HG03139 (cell line): ENCODE results near the gene BCAS3.
A peak's percentile ranks its signal among the peaks of the same experiment; 100 is the strongest.

Experiments used
- ATAC-seq: cut with Tn5 transposase; IDR thresholded peaks from one replicate; pipeline ENCODE4 v1.9.1; 2021; ENCODE audit not compliant: unreplicated experiment

BCAS3 gene

DNA sequence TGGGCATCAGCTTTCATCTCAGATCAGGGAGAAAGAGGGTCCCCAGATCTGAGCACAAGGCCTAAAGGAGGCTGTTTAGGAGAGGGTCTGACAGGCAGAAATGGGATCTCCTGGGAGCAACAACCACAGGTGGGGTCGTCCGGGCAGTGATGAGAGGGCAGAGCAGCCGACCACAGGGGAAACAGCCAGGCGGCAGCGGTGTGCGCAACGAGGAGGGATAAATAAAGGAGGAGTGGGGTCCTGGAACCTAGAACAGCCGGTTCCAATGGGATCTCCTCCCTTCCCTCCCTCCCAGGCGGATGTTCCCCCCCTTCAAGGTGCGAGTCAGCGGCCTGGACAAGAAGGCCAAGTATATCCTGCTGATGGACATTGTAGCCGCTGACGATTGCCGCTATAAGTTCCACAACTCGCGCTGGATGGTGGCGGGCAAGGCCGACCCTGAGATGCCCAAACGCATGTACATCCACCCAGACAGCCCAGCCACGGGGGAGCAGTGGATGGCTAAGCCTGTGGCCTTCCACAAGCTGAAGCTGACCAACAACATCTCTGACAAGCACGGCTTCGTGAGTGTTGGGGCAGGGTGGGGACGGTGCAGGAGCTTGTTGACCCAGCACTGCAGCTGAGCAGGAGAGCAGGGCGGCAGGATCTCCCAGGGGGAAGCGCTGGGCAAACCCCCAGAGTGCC lies 723.9 kb downstream of the BCAS3 start:
- no peak for ATAC-seq

DNA sequence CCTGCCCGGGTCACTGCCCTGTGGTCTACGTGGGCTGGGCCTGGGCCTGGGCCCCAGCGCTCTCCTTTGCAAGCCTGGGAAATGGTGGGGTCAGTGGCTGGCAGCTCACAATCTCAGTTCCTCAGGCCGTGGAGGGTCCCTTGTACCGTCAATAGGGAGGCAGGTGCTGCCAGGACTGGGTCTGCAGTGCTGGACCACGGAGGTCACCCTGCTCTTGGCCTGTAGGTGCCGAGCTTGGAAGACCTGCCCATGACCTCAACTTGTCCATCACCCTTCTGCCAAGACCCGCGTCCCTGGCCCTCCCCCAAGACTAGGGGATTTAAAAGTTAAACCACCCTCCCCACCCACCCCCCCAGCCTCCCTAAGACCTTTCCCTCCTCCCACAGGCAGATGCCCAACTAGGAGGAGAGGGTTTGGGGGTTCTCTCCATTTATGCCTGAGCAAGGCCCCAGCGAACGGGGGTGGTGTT lies 724.5 kb downstream of the BCAS3 start:
- ATAC-seq, result no peak

DNA sequence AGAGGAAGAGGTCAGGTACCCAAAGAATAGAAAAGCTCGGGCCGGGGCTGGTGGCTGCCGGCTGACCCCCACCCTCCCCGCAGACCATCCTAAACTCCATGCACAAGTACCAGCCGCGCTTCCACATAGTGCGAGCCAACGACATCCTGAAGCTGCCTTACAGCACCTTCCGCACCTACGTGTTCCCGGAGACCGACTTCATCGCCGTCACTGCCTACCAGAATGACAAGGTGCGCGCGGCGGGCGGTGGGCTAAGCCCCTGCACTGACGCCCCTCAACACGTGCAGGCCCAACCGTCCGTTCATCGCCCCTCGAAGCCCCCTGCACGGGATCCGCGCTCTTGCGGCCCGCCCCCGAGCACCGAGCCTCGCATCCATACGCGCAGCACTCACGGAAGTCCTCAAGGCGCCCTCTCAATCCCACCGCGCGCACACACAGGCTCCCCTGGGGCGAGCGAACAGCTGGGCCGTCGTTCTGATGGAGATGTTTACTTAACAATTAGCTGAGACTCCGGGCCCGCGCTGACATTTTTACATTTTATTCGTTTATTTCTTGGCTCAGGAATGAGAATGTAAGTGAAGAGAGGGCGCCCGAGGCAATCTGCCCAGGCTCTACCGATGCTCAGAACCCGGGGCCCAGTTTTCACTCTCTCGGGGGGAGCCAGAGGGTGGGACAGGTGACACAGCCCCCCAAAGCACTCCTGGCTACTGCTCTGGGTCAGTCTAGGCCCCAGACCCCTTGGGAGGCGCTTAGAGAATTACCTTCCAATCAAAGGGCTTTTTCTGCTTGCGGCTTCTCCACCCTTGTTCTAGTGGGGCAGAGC lies 725.5 kb downstream of the BCAS3 start:
- no peak for ATAC-seq

DNA sequence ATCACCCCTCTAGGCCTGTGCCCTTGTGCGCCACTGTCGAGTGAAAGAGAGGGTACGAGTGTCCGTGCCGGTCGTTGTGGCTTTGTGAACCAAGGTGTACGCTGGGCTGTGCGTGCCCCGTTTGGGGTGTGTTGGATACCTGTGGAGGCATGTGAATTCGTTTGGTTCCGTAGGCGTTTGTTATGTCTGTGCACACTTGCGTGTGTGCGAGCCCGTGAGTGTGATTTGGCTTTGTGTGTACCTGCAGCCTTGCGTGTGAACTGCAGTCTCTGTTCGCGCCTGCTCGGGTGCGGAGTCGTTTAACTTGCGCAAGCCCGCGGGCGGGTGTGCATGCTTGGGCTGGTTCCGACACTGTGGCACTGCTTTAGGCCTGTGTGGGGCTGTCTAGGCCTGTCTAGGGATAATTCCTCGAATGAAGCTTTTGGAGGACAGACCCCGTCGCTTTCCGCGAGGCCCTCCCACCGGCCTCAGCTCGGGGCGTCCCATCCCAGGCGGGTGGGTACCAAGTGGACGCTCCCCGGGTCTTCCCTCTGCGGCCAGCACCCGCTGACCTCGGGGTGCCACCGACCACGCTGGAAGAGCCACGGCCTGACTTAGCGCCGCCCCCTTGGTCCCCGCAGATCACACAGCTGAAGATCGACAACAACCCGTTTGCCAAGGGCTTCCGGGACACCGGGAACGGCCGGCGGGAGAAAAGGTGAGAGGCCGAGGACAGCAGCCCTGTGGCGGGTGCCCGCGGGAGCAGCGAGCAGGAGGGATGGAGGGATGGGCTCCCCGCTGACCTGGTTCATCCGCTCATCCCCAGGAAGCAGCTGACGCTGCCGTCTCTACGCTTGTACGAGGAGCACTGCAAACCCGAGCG lies 726.4 kb downstream of the BCAS3 start:
- no peak for ATAC-seq

DNA sequence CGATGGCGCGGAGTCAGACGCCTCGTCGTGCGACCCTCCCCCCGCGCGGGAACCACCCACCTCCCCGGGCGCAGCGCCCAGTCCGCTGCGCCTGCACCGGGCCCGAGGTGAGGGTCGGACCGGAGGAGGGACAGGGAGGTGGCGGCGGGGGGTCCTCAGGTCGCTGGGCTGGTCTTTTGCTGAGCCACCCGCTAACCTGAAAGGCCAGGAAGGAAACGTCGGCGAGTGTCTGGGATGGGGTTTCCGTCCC lies 726.9 kb downstream of the BCAS3 start:
- ATAC-seq, result no peak

DNA sequence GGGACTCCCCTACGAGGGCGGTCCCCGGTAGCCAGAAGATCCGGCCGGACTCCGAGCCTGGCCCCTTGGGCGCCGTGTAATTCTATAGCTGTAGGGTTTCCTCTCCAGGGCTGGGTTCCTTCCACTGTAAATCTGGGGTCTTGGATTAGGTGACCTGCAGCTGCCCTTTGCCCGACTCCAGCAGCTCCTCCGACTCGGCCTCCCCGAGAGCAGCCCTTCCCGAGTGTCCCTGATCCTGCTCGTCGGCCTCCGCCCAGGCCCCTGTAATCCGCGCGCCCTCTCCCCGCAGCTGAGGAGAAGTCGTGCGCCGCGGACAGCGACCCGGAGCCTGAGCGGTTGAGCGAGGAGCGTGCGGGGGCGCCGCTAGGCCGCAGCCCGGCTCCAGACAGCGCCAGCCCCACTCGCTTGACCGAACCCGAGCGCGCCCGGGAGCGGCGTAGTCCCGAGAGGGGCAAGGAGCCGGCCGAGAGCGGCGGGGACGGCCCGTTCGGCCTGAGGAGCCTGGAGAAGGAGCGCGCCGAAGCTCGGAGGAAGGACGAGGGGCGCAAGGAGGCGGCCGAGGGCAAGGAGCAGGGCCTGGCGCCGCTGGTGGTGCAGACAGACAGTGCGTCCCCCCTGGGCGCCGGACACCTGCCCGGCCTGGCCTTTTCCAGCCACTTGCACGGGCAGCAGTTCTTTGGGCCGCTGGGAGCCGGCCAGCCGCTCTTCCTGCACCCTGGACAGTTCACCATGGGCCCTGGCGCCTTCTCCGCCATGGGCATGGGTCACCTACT lies 727.4 kb downstream of the BCAS3 start:
- ATAC-seq, result no peak

DNA sequence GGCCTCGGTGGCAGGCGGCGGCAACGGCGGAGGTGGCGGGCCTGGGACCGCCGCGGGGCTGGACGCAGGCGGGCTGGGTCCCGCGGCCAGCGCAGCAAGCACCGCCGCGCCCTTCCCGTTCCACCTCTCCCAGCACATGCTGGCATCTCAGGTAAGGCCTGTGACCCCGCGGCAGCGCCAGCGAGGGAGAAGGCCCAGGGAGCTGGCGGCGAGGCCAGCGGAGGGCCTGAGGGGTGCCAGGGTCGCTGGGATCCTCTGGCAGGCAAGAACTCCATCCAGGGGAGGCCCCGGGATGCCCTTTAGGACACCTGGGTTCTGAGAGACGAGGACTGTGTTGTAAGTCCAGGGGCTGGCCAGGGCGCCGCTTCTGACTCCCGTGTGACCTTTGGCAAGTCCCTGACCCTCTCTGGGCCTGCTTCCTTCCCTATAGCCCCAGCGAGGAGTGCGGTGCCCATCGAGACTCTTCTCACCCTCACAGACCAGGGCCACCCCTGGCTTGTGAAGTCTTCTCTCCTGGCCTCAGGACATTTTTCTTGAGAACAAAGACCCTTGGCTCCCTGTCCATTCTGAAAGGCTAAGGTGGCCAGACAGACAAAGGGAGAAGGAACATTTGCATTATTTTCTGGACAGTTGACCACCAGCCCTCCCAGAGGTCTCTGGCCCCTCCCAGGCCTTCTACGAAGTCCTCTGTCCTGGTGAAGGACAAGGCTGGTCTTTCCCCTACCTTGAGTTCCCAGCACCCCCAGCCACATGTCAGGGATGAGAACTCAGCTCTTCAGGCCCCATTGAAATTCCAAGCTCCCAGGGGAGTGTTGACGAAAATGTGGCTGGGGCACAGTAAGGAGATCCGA lies 728.3 kb downstream of the BCAS3 start:
- ATAC-seq, result no peak

DNA sequence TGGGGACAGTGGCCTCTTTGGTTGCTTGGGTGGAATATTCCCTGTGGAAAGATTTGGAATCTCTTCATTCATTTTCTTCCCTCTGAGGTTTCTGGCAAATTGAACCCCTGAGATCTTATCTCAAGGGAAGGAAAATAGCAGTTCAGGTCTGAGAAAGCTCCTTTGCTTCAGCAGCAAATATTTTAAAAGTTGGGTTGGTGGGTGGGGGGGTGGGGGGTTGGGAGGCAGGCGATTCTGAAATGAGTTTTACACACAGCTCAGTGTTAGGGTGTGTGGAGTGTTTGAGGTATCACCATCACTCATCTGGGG lies 728.8 kb downstream of the BCAS3 start:
- ATAC-seq, result no peak

DNA sequence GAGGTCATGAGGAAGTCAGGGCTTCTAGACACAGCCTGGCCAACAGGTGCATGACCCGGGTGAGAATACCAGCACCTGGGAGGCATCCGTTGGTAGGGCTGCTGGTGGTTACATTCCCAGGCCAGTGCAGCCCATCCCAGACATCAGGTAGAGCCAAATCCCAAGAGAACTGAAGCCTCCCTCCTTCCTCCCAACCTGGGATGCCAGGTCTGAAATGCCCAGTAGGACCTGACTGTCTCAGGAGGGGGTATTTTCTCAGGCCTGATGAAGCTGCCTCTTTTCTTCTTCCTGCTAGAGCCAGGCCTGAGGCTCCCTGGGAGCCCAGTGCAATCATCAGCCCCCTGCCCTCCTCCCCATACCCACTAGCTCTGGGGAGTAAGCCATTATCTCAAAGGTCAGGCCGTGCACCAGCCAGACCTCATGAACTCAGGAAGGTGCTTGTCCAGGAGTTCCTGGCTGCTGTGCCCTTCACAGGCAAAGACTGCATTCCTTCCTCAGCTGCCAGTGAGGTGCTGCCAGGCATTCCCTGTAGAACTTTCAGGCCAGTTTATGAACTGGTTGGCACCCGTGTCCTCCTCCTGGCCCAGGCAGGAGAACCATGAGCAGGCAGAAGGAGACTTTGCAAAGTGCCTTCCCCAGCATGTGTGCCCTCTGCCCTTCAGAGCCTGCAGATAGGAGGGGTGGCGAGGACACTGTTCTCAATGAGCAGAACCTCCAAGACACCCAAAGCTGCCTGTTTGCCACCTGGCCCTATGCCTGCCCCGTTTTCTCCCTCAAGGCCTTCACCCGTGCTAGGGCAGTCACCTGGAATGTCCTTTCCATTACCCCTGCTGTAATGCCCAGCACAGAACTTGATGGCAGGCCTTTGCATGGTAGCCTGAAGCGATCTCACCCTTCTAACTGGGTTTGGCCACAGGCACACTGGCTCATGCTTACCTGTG lies 729.6 kb downstream of the BCAS3 start:
- no peak for ATAC-seq

DNA sequence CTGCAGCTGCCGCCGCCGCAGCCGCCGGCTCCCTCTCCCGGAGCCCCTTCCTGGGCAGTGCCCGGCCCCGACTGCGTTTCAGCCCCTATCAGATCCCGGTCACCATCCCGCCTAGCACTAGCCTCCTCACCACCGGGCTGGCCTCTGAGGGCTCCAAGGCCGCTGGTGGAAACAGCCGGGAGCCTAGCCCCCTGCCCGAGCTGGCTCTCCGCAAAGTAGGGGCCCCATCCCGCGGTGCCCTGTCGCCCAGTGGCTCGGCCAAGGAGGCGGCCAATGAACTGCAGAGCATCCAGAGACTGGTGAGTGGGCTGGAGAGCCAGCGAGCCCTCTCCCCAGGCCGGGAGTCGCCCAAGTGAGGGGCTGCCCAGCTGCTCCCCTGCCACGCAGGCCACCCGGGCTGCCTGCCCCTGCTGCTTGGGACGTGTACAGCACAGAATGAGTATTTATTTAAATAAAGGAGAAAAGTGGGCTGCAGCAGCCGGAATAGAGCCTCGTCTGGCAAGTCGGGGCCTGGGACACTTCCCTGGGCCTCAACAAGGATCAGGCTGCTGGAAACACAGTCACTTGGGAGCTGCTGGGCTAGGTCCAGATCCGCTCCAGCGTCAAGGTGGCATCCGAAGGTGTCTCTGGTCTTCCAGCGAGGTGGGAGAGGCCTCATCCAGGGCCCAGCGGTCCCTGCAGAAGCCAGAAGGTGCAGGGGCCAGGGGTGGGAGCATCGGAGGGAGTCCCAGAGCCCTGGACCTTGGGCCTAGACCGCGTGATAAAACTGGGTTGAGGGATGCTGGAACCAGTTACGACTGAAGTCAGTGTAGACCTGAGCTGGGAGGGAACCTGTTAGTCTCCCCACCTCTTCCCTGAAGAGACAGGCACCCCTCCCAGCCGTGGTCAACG lies 730.7 kb downstream of the BCAS3 start:
- ATAC-seq, result no peak

DNA sequence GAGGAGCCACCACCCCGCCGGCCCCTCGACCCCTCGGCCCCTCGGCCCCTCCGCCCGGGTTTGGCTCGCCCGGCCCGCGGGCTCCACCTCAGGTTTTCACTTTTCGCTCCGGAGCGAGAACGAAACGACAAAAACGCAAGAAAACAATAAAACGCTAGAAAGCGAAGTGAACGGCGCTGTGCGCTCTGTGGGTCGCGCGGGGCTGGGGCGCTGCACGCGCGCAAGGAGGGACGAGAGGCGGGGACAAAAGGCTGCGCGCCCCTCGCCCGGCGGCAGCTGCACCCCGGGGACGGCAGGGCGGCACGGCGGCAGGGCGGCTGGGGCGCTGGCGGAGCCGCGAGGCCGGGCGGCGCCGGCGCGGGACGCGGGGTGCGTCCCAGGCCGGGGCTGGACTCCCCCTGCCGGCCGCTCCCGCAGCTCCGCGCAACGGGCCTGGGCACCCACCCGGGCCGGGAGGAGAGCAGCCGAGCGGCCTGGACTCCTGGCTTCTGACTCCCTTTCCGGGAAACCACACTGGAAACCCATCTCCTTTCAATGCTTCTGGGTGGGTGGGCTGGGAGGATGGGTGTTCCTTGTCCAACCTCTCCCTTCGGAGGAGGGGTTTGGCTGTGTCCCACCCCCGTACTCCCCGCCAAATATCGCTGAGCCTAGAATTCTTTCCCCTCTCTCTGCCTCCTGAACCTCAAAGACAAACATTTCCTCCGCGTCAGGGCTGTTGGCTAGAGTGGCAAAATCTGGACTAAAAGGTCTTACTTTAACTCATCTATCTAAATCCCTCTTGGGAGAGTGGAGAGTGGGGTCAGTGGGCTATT lies 731.9 kb downstream of the BCAS3 start:
- no peak for ATAC-seq

DNA sequence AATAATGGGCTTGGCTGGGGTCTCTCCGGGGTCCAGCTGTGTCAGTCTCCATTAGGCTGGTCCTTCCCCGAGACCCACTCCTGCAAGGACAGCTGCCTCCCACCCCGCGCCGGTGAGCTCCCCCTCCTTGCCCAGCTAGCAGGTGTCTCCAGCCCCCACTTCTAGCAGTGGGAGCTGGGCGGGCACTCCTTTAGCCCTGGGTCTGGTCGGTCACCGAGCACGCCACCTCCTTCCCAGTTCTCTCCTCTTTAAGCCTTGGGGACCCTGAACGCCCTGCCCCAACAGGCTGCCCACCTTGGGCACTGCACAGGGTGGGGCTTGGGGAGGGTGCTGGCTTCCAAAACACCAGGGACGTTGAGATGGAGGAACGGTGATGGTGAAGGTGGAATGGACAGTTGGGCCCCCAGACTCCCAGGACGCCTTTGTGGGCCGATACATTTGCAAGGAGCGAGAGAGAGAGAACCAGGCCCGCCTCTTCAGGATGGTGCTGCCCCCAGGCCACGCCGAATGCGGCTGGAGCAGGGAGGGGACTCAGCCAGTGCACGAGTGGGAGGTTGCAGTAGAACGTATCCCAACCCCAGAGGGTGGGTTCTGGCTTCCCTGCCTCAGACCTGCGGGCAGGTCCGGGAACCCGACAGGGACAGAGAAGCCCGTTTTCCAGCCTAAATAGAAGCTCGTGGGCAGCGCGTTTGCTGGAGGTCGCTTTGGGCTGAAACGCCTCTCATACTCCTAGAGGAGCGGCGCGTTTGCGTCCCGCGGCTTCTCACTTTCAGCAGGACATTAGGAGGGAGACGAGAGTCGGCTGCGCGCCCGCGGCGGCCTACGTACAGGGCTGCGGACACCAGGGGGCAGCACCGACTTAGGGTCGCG lies 732.7 kb downstream of the BCAS3 start:
- no peak for ATAC-seq

DNA sequence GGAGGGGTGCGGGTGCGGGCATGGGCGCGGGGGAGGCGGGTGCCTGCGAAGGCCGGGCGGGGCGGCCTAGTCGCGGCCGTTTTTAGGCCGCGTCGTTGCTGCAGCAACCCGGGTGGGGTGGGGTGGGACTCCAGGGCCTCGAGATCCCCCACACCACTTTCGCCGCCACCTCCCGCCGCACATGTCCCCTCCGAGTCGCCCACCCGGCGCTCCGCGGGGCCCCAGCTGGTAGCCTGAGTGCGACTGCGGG lies 733.3 kb downstream of the BCAS3 start:
- ATAC-seq, result no peak

DNA sequence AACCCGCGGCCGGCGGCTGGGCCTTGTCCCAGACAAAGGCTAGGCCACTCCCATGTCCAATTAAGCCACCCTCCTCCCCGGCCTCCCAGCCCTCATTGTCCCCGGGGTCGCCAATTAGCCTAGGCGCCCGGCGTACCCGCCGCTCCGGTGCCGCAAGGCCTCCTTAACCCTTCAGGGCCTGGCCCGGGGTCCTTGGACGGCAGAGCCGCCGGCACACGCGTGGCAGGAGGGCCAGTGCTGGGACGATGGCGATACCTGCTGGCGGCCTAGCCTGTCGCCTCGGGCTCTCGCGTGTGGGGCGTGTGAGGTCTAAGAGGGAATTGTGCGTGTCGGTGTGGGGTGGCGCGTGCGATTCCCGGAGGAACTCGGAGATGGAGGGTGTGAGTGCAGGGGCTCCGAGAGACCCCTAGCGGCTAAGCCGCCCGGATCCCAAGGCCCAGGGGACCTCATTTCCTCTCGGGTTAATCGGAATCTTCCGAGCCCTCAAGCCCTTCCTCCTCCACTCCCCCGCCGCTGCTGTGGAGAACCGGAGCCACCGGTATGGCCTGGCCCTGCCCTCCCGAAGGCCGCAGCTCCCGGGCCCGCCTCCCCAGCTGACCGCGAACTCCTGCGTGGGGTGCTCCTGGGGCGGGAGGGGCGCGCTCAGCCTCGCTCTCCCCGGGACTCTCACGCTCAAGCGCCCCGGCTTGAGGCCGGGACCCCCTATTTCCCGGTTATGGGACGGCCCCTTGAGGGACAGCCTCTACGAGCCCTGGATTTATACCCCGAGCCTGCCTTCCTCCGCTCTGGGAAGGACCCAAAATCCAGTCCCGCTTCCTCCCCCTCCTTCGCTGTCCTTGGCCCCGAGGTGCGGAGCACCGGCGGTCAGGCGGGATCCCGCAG lies 733.9 kb downstream of the BCAS3 start:
- no peak for ATAC-seq

DNA sequence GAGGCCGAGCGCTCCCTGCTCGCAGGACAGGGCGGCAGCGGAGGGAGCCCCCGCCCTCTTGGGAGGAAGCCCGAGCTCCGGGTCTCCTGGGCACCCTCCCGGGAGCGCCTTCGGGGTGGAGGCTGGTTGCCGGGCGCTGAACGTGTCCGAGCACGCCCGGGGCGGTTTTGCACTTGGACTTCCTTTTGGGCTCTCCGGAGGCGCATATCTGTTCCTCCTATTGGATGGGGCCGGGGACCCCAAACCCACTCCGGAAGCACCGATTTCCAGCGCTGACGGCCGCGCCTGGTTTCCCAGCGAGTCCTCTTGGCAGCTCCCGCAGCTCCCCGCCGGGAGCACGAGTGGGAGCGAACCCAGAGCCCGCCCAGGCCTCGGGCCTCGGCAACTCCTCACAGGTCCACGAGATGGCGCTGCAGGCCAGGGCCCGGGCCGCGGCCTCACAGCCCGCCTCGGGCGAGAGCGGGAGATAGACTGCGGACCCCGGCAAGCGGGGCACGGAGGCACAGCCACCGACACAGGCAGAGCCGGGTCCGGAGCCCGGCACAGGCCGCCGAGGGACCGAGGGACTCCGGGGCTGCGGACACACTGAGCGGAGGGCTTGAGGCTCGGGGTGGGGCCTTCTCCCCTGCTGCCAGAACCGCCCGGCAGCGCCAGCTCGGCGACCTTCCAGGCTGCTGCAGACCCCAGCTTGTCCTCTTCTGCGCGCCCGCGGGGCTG lies 734.6 kb downstream of the BCAS3 start:
- peak; percentile 65 for ATAC-seq
